Limb (tissue), 2 donors: ENCODE results near the gene TARDBP.
A peak's percentile ranks its signal among the peaks of the same experiment; 100 is the strongest.
"Not testable (repeated sequence)": the region's sequence is repeated elsewhere in the genome, so short reads cannot be mapped to it uniquely, and the experiment has no call there.

ENCODE experiments used
- DNase-seq, 2 donors: peaks; one replicate each; pipeline ENCODE4 v3.0.0-alpha.2; 2016; ENCODE audit errors: extremely low spot score in 2 of 2

The TARDBP gene

DNA sequence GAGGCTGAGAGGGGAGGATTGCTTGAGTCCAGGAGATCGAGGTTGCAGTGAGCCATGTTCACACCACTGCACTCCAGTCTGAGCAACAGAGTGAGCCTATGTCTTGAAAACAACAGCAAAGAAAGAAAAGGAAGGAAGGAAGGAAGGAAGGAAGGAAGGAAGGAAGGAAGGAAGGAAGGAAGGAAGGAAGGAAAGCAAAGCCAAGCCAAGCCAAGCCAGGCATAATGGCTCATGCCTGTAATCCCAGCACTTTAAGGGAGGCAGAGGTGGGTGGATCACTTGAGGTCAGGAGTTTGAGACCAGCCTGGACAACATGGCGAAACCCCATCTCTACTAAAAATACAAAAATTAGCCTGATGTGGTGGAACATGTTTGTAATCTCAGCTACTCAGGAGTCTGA is 20.4 kb upstream of the TARDBP start:
- not testable (repeated sequence) for DNase-seq

DNA sequence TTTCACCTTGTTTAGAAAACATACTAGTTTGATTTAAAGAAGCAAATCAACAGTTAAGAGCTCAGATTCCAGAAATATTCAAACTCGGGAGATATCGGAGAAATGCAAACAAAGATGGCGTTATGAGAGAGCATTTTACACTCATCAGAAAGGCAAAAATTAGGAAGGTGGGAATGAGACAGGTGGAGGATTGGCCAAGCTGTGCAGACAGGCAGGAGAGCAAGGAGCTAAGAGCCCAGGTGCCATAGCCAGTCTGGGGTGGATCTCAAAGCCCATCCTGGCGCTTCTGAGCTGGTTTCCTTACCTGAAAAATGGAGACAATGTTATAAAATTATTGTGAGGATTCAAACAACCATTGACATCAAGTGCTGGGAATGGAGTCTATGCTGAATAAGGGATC is 19.6 kb upstream of the TARDBP start:
- DNase-seq = no peak

DNA sequence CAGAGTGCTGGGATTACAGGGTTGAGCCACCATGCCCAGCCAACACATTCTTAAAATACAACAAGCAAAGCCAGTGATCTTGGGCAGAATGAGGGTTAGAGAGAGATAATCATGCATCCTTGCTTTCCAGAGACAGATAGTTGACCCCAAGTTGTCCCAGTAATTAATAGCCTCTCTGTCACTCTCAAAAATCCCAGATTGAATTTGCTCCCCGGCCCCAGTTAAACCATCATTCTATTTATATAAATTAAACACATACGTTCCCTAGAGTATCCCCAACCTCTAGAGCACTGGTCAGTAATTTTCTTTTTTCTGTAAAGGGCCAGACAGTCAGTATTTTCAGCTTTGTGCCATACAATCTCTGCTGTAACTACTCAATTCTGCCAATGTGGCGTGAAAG is 16.4 kb upstream of the TARDBP start:
- DNase-seq = no peak

DNA sequence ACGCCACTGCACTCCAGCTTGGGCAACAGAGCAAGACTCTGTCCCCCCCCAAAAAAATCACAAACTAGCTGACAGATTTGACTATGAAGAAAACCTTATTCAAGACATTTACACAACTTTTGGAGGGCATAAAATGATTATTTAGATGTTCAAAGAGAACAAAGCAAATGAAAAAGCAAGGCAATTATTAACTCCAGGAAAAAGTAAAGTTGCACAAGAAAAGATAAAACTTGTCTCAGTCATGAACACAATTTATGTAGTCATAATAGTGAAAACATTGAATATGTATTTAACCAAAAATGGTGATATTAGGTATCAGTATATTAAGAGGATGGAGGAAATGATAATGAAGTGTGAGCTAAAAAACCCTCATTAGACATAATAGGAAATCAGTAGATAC is 11.9 kb upstream of the TARDBP start:
- no peak for DNase-seq

DNA sequence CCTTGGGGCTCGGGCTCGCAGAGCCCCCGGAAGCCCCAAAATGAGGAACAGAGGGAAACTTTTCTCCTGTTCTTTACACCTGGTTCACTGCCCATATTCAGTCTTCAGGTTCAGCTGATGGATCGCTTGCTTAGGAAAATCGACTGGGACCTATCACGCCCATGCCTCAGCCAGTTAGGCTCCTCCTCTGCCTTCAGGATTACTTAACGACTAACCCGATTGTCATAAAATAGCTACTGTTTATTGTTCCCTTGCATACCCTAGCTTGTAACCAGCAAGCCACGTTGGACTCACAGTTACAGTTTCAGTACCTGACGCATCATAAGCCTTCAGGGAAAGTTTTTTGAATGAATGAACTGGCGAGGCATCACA is 692 bp downstream of the TARDBP start:
- no peak for DNase-seq

DNA sequence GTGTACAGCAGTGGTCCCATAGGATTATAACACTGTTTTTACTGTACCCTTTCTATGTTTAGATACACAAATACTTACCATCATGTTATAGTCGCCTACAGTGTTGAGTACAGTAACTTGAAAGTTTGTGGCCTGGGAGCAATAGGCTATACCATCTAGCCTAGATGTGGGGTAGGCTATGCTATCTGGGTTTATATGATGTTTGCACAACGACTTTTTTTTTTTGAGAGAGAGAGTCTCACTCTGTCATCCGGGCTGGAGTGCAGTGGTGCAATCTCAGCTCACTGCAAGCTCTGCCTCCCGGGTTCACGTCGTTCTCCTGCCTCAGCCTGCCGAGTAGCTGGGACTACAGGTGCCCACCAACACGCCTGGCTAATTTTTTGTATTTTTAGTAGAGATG is 6.9 kb downstream of the TARDBP start:
- DNase-seq = not testable (repeated sequence)

DNA sequence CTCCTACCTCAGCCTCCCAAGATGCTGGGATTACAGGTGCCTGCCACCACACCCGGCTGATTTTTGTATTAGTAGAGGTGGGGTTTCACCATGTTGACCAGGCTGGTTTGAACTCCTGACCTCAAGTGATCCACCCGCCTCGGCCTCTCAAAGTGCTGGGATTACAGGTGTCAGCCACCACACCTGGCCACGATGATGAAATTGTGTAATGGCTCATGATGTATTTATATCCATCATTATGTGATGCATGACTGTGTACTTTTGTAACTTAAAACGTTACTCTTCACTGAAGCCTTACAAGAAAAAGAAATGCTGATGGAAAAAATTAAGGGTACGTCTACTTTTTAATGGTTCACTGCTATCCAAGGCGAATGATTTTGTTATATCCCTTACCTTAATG is 7.5 kb downstream of the TARDBP start:
- DNase-seq = no peak

DNA sequence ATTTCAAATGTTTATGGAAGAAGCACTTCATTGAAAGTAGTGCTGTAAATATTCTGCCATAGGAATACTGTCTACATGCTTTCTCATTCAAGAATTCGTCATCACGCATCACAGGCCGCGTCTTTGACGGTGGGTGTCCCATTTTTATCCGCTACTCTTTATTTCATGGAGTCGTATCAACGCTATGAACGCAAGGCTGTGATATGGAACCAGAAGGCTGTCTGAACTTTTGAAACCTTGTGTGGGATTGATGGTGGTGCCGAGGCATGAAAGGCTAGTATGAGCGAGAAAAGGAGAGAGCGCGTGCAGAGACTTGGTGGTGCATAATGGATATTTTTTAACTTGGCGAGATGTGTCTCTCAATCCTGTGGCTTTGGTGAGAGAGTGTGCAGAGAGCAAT is 10.7 kb downstream of the TARDBP start:
- no peak for DNase-seq

DNA sequence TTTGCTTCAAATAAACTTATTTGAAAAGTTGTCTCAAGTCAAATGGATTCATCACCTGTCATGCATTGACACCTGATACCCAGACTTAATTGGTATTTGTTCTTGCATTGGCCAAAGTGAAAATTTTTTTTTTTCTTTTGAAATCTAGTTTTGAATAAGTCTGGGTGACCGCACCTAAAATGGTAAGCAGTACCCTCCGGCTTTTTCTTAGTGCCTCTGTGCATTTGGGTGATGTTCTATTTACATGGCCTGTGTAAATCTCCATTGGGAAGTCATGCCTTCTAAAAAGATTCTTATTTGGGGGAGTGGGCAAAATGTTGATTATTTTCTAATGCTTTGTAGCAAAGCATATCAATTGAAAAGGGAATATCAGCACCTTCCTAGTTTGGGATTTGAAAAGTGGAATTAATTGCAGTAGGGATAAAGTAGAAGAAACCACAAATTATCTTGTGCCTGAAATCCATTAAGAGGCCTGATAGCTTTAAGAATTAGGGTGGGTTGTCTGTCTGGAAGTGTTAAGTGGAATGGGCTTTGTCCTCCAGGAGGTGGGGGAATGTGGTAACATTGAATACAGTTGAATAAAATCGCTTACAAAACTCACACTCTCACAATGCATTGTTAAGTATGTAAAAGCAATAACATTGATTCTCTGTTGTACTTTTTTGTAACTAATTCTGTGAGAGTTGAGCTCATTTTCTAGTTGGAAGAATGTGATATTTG is 11.9 kb downstream of the TARDBP start:
- DNase-seq = no peak

DNA sequence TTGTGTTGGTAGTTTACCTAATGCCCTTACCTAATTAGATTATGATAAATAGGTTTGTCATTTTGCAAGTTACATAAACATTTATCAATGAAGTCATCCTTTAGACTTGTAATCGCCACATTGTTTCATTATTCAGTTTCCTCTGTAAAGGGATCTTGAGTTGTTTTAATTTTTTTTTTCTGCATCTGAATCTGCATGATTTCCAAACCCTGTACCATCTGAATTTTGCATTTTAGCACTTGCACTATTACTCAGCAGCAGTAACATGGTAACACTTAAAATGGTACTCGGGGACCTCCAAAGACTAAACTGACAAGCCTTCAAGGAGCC is 12.4 kb downstream of the TARDBP start:
- DNase-seq = no peak

DNA sequence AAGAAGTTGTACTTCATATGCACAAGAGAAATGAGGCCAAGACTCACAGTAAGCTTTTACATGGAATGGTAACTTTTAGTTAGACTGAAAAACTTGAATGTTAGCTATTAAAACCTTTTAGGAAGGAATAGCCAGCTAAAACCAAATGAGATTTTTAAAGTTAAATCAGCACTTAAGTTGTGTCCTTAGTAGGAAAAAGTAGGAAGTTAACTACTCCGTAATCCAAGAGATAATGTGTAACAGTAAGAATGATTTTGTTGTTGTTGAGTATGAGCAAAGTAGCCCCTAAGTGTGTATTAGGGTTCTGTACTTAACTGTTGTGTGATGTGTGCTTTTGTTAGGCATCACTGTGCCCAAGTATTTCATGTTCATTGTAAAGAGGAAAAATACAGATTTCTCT is 13.2 kb downstream of the TARDBP start:
- no peak for DNase-seq

DNA sequence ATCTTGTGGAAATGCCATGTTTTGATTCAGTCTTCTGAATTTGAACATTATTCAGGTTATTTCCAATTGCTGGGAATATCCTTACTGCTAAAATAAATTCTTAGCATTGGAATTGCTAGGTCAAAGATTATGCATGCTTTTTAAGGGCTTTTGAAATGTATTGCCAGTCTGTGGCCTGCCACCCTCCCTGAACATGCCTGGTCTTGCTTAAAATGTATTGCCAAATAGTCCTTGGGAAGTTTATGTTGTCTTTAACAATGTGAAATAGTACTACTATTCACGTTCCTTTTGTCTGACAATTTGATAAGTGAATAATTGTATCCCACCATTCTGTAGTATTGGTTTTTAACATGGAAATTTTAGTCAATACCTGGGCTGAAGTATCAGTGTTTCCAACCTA is 13.6 kb downstream of the TARDBP start:
- no peak for DNase-seq

DNA sequence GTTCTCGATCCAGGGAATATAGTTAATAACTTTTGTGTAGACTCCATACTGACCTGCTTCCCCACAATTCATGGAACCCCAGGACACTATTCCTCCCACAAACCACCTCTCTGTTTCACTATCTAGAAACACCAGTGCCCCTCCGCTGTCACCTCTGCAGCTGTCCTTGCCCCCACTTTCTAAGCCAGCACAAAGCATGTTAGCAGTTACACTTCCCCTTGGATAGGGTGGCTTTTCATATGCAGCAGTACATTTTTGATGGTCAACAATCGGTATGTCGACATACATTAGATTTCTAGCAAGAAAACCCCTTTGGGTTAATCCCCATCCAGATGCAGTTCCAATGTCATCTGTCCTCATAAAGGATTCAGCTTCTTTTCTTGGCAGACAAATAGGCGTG is 14.4 kb downstream of the TARDBP start:
- no peak for DNase-seq

DNA sequence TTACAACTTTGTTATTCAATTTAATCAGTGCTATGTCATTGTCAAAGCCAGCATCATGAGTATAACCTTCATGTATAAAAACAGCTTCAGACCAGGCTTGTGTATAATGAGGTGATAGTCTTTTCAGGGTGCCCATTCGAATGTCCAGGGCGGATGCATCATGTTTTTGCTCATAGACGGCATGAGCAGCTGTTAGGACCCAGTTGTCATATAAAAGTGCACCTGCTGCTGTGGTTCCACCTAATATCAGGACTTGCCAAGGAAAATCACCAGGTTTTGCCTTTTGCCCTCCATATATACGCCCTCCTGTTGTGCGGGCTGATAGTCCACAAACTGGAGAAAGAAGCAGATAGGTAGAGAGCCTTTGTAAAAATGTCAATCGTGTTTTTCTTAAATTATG is 14.9 kb downstream of the TARDBP start:
- no peak for DNase-seq

DNA sequence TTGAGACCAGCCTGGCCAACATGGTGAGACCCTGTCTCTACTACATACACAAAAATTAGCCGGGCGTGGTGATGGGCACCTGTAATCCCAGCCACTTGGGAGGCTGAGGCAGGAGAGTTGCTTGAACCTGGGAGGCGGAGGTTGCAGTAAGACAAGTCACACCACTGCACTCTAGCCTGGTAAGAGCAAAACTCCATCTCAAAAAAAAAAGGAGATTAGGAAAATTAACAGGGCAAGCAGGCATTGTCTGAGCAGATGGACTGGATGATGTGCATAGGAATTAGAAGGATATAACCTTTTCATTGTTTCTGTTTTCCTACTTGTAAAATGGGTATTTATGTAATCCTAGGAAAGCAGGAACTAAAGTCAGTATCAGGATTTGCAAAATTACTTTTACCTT is 15.6 kb downstream of the TARDBP start:
- DNase-seq = no peak

DNA sequence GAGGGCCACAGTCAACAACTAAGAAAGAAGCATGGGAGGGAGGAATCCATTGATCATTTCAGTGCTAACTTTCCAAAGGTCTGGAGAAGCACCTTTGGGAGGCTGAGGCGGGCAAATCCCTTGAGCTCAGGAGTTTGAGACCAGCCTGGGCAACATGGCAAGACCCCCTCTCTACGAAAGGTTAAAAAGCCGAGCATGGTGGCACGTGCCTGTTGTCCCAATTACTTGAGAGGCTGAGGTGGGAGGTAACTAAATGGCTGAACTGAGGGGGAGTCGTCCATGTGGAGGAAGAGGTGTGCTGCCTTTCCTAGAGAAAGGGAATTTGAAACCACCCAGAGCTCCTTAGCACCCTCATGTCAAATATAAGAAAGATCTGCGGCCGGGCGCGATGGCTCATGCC is 18.4 kb downstream of the TARDBP start:
- DNase-seq = no peak

DNA sequence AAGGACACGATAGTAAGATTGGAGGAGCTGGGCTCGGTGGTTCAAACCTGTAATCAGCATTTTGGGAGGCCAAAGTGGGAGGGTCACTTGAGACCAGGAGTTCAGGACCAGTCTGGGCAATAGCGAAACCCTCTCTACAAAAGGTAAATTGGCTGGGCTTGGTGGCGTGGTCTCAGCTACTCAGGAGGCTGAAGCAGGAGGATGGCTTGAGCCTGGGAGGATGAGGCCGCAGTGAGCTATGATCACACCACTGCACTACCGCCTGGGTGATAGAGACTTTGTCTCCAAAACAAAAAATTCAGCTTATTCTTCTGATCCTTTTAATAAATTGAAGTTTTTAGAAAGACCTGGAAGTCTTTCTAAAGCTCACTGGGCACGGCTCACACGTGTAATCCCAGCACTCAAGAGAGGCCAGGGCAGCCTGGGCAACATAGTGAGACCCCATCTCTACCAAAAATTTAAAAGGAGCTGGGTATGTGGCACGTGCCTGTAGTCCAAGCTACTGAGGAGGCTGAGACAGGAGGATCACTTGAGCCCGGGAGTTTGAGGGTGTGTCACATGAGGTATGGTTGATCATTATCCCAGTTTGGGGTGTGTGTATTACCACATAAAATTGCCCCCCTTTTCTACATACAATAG is 19.3 kb downstream of the TARDBP start:
- DNase-seq = no peak

DNA sequence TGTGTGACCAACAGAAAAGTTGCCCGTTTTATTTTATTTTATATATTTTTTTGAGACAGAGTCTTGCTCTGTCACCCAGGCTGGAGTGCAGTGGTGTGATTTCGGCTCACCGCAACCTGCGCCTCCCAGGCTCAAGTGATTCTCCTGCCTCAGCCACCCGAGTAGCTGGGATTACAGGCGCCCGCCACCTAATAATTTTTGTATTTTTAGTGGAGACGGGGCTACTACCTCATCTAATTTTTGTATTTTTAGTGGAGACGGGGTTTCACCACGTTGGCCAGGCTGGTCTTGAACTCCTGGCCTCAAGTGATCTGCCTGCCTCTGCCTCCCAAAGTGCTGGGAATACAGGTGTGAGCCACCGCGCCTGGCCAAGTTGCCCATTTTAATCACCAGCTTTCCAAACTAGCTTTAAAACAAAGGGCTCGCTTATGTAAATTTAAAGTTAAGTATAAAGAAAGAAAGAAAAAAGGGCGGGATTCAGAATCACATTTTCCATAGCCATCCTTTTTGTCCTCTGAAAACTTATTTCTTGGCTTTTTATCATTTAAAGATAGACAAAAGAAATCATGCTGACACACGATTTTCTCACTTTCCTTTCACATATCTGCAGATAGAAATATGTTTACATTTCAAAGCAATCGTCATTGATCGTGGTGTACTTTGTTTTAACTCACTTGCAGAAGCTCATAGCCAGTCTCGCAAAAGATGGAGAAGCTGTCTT is 24.7 kb downstream of the TARDBP start:
- DNase-seq = not testable (repeated sequence)

DNA sequence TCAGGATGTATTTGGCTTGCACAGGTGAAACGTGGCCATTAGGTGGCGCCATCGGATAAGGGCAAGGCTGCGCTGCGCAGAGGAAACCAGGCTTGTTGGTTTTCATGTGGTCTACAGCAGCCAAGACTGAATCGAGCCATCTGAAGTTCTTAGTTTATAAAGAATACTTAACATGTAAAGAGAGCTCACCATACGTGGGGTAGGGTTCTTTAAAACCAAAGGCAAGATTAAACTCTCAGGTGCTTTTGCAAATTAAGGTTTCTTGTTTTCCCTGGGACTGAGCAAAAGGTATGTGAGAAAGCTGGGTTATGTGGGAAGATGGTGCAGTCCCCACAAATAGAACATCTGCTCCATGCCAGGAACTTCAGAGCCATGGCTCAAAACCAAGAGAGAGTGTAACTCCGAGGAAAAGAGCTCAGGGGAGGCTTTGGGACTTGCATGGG is 25.3 kb downstream of the TARDBP start:
- peak; percentile 90 for DNase-seq

DNA sequence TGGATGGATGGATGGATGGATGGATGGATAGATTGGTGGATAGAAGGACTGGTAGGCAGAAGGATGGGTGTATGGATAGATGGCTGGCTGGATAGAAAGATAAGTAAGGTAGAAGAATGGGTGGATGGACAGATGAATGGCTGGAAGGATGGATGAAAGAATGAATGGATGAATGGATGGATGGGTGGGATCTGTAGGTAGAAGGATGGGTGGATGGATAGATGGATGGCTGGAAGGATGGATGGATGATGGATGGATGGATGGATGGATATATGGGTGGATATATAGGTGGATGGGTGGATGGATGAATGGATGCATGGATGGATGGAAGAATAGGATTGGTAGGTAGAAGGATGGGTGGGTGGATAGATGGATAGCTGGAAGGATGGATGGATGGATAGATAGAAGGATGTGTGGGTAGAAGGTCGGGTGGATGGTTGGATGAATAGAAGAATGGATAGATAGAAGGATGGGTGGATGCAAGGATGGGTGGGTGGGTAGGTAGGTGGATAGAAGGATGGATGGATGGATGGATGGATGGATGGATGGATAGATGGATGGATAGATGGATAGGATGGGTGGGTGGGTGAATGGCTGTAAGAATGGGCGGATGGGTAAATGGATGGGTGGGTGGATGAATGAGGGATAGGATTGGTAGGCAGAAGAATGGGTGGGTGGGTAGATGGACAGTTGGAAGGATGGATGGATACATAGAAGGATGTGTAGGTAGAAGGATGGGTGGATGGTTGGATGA is 27.1 kb downstream of the TARDBP start:
- no peak for DNase-seq

DNA sequence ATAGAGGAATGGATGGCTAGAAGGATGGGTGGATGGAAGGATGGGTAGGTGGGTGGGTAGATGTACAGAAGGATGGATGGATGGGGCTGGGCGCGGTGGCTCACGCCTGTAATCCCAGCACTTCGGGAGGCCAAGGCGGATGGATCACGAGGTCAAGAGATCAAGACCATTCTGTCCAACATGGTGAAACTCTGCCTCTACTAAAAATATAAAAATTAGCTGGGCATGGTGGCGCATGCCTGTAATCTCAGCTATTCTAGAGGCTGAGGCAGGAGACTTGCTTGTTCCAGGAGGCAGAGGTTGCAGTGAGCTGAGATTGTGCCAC is 27.6 kb downstream of the TARDBP start:
- not testable (repeated sequence) for DNase-seq

DNA sequence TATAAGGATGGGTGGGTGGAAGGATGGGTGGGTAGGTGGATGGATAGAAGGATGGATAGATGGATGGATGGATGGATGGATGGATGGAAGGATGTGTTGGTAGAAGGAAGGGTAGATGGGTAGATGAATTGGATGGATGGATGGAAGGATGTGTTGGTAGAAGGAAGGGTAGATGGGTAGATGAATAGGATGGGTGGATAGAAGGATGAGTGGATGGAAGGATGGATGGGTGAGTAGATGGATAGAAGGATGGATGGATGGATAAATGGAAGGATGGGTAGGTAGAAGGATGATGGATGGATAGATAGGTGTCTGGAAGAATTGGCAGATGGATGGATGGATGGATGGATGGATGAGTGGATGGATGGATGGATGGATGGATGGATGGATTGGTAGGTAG is 28.6 kb downstream of the TARDBP start:
- DNase-seq = no peak
